GM19099 (cell line): Measurements from ENCODE around the gene DKC1.

ENCODE experiments used
- POLR2A ChIP-seq: IDR thresholded peaks from 3 replicates; pipeline ENCODE4 v1.6.1; 2011; ENCODE audit warnings: low read depth; ENCODE audit not compliant: insufficient read length; ENCODE audit errors: extremely low read depth

The DKC1 gene

DNA sequence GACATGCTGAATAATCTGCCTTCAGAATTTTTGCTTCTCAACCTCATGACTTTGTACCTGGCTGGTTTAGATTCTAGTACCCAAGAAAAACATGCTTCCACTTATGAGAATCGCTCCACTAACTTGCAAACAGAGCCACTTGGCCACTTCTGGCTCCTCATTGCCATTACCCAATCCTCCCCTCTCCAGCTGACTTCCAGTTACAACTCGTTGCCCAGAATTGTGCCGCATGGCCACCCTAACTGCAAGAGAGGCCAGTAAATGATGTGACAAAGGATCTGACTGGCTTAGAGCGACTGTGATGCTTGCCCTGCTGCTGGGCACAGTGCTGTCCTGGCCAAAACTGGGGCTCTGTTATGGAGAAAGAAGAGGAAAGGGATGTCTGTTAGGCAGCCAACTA lies 4.0 kb upstream of the DKC1 start:
- TF ChIP-seq POLR2A: no peak

DNA sequence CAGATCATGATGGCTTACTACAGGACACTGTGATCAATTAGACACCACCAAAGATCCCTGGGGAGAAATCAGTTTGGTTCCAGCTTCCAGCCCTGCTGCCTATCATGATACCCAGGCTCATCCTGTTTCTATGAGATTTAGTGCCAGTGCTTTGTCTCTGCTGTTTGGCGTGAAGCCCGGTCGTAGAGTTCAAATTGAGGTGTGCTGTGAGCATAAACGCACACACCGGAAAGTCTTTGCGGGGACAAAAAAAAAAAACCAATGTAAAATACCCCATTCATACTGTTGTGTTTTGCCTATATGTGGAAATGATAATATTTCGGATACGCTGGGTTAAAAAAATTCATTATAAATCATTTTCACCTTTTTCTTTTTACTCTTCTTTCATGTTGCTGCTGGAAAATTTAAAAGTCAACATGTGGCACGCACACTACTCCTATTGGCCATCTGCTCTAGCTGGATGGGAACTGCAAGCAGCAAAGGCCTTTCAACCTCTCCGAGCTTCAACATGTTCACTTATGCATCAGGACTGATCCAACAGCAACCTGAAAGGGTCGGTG lies 607 bp upstream of the DKC1 start:
- TF ChIP-seq POLR2A: no peak

DNA sequence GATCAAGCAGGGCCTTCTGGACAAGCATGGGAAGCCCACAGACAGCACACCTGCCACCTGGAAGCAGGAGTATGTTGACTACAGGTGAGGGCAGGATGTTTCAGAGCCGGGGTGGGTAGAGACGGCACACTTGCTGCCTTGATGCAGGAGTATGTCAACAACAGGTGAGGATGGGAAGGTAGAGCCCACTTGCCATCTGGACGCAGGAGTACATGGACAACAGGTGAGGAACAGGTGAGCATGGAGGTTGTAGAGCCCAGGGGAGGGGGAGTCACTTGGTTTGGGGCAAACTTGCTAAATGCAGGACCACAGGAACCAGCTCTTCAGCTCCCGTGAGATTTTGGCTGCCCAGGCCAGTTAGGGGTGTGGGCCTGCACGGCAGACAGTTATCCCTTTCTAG lies 12.0 kb downstream of the DKC1 start:
- TF ChIP-seq POLR2A: no peak

DNA sequence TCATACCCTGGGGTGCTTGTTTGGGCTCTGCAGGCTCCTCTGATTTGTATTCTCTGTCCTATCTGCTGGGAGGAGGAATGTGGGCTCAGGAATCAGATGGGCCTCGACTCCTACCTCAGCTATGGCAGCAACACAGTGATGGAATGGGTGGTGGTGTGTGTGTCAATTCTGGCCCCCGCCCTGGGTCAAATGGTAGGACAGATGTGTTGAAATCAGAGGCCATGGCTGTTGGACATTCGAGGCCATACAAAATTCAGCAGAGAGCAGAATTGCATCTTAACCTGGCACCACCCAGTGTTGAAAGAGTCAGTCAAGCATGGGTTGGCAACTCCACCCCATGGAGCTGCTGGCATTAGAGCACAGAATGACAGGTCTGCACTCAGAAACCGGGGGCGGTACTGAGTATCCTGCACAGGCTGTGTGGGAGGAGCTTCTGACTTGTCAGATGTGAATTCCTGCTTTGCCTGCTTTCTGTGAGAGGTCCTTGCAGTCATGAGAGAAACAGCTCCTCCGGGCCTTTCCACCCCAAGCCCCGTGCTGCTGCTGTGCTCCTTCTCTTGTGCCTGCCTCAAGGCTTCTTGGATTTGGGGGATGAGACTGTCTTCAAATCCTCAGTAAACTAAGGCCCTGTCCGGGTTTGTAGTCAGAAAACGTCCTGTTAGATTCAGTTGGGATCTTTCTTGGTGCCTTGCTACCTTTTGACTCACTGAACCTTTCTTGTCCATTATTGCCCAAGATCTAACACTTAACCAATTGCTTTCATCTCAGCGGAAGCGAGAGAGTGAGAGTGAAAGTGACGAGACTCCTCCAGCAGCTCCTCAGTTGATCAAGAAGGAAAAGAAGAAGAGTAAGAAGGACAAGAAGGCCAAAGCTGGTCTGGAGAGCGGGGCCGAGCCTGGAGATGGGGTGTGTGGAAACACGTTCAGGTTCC lies 13.0 kb downstream of the DKC1 start:
- TF ChIP-seq POLR2A: no peak

DNA sequence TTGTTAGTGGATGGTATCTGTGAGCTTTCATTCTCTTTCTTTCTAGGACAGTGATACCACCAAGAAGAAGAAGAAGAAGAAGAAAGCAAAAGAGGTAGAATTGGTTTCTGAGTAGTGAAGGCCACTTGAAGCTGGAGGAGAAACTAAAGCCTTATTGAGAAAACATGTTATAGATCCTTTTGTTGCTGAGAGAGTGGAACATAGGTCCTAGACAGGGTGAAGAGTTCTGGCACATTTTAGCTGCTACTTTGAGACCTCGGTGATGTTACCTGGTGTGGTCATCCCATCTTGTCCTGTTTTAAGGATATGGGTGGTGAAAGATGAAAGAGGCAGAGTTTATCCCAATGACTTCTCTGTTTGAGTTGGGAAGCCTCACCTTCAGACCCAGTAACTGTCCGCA lies 14.1 kb downstream of the DKC1 start:
- no peak for TF ChIP-seq POLR2A

DNA sequence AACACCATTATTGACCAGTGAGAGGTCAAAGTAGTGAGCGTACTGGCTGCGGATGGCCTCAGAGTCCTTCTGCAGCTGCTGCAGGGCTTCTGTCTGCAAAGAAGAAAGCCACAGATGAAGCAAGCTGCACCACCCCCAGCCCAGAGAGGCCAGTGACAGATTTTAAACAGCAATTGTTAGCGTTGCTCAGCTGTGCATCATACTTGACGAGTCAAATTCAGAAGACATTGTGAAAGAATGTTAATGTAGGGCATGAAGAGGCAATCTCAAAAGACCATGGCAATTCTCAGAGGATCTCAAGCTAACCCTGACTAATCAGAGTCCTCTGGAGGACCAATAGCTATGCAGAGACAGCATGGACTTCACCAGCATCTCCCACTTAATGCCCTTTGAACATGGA lies 16.6 kb downstream of the DKC1 start:
- no peak for TF ChIP-seq POLR2A

DNA sequence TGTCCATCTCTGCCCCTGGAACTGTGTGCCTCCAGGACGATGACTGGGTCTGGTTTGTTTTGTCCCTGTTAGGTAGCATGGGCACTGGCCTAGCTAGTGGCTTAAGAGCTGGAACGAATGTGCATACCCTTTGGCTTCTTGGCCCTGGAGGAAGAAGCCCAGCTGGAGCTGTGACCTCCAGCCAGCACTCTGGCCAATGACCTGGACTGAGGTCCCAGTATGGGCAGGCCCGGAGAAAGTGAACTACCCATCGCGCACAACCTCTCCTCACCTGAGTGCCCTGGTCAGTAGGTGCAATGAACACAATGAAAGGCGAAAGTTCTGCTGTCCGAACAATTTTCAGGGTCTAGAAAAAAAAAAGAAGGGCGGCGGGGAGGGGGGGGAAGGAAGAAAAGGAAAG lies 18.3 kb downstream of the DKC1 start:
- TF ChIP-seq POLR2A: no peak

DNA sequence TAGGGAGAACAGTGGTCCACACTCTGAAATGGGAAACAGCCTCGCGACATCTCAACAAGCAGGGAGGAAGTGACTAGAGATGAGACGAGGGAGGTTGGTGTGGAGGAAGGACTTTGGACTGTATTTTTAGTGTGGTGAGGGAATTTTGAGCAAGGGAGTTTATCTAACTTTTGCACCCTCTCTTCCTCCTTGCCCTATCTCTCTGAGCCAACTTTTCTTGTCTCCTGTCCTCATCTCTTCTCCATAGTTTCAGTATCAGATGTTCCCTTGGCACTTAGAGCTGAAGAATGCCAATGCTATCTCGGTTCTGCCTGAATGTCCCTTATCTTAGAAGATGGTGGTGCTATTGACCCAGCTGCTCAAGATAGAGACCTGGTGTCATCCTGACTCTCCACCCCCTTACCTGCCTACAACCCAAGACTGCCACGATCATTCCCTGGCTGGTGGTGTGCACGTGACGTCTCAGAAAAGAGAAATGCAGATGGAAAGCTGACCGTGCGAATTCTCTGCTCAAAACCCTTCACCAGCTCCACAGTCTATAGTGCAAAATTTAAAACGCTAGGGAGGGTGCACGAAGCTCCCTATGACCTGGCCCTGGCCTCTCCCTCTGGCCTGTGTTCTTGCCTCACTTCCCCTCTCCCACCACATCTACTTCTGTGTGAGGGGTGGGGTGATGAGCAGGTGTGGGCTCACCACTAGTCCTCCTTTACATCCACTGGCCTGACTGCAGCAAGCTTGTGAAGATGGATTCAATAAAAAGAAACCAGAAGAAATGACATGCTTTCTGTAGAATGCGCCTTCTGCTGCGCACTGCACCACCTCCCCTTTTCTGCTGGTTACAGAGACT lies 21.7 kb downstream of the DKC1 start:
- TF ChIP-seq POLR2A: no peak

DNA sequence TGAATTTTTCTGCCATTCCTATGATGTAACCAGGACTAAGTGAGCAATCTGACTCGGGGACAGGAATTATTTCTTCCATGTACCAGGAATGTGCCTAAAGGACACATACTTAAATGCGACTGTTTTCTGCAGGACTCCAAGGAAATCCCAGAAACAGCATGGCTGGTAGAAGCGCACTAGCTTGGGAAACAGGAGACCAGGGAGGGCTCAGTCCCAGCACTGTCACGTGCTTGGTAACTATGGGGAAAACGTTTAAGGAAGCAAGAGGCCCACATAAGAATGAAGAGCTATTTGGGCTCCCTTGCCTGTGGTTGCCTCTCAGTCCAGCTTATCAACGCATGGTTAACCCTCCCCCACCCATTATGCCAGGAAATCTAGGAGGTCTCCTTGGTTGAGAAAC lies 23.1 kb downstream of the DKC1 start:
- TF ChIP-seq POLR2A: no peak

DNA sequence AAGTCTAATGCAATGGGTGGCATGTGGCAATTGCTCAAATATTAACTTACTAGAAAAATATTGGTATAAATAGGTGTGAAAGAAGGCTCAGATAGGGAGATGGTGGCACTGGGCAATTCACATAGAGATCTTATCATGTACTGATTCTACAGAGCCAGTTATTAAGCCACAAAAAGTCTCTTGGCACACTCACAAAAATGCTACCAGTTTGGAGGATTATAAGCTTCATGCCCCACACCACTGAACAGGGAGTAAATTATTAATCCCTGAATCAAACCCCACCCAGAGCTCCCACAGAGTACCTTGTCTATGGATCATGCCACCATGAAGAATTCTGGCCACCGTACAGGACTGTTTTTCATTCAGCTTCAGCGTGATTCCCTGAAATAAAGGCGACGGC lies 28.8 kb downstream of the DKC1 start:
- TF ChIP-seq POLR2A: no peak

DNA sequence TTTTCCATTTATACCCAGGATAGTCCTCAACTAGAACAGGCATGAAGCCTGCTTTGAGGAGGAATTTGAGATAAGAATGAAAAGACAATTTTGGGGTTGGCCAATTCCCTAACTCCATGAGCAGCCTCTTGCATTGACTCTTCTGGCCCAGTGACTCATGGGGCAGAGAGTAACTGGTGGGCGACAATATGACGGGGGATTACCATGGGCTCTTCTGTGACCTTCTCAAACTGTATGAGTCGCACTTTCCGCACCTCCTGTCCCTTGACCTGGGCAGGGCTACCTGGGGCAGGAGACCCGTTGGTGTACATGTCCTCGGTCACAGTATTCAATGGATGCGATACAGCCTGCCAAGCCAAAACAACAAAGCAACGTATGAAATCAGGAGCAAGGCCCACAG lies 29.3 kb downstream of the DKC1 start:
- TF ChIP-seq POLR2A: no peak

DNA sequence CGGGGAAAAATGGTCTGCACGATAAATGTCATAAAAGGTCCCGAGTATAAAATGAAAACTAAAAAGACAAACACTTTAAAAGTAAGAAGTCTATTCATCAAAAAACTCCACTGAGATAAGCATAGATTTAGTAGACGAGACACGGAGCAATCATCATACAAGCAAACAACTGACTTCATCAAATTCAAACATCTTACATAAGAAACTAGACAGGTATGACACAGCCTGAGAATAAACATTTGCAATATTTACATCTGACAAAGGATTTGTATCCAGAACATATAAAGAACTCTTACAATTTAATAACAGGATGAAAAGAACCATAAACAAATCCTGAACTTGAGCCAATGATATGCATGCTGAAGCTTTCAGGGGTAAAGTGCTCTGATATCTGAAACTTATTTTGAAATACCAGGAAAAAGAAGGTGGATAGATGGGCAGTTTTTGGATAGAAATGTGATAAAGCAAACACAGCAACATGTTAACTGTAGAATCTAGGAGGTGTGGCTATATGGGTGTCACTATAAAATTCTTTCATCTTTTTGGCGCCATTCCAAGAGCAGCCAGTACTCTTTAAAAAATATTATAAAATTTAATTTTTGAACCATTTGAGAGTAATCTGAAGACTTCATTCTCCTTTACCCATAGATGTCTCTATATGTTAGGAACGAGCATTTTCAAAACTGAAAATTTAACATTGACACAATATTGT lies 30.6 kb downstream of the DKC1 start:
- TF ChIP-seq POLR2A: no peak

DNA sequence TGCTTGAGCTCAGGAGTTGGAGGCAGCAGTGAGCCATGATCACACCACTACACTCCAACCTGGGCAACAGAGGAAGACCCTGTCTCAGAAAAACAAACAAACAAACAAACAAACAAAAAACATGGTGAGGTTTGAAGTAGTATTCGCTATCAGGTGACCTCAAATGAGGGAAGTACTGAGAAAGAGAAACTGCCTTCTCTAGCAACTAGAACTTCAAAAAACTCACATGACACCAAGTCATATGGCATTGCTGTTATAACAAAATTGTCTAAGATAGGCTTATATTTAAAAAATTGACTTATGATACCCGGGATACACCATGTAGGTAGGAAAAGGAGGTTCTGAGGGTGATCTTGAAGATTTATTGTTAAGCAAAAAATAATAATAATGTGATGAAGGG lies 32.4 kb downstream of the DKC1 start:
- TF ChIP-seq POLR2A: no peak

DNA sequence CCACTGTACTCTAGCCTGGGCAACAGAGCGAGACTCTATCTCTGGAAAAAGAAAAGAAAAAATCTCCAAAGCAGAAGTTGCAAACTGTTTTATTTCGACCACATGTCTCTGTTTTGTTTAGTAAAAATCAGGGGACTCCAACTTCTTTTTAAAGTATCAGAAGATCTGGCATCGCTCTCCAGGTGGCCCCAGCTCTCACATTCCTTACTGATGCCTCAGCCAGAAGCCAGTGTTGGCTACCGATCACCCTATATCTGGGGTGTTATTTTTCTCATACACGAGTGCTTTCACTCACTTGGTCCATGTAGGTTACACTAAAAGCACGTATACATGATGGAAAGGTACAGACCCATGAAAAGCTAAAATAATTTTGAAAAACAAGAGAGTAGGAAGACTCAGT lies 34.3 kb downstream of the DKC1 start:
- TF ChIP-seq POLR2A: no peak
